GM18907 (cell line): Measurements from ENCODE around the gene GHR.

Experiments used
- ATAC-seq: cut with Tn5 transposase; IDR thresholded peaks from one replicate; pipeline ENCODE4 v1.9.1; 2021; ENCODE audit warnings: mild to moderate bottlenecking, moderate library complexity; ENCODE audit not compliant: unreplicated experiment

Gene GHR

GRCh38 chr5:42423285-42424165 lies at the start of gene GHR:
GHR (plus strand) TSS chr5:42423439; CDS start chr5:42565875, 142,436 bp downstream.
- peak; percentile 96 for ATAC-seq

GRCh38 chr5:42374679-42375273 lies 48.5 kb upstream of the GHR start:
- no peak for ATAC-seq

- ATAC-seq, result no peak
Measured at GRCh38 chr5:42377496-42377895, 45.7 kb upstream of the GHR start.

GRCh38 chr5:42381973-42382372 lies 41.3 kb upstream of the GHR start:
- no peak for ATAC-seq

GRCh38 chr5:42387563-42387962 lies 35.7 kb upstream of the GHR start:
- ATAC-seq, result no peak

- ATAC-seq, result no peak
Measured at GRCh38 chr5:42390115-42390514, 33.1 kb upstream of the GHR start.

- ATAC-seq, result no peak
Measured at GRCh38 chr5:42392917-42393316, 30.3 kb upstream of the GHR start.

GRCh38 chr5:42396111-42396510 lies 27.1 kb upstream of the GHR start:
- no peak for ATAC-seq

- no peak for ATAC-seq
Measured at GRCh38 chr5:42397267-42397666, 26.0 kb upstream of the GHR start.

GRCh38 chr5:42399702-42400101 lies 23.5 kb upstream of the GHR start:
- no peak for ATAC-seq

- ATAC-seq, result no peak
Measured at GRCh38 chr5:42400474-42400873, 22.8 kb upstream of the GHR start.

GRCh38 chr5:42403236-42403635 lies 20.0 kb upstream of the GHR start:
- no peak for ATAC-seq

- ATAC-seq, result no peak
Measured at GRCh38 chr5:42404366-42404765, 18.9 kb upstream of the GHR start.

GRCh38 chr5:42419294-42419693 lies 3.9 kb upstream of the GHR start:
- ATAC-seq, result no peak

- no peak for ATAC-seq
Measured at GRCh38 chr5:42422656-42423280, 471 bp upstream of the GHR start.

GRCh38 chr5:42426016-42426415 lies 2.8 kb downstream of the GHR start:
- ATAC-seq, result no peak

GRCh38 chr5:42429694-42430093 lies 6.5 kb downstream of the GHR start:
- ATAC-seq, result no peak

GRCh38 chr5:42434047-42434724 lies 10.9 kb downstream of the GHR start:
- ATAC-seq, result no peak

GRCh38 chr5:42436051-42436450 lies 12.8 kb downstream of the GHR start:
- no peak for ATAC-seq

- no peak for ATAC-seq
Measured at GRCh38 chr5:42454216-42454995, 31.2 kb downstream of the GHR start.

- no peak for ATAC-seq
Measured at GRCh38 chr5:42461033-42461432, 37.8 kb downstream of the GHR start.
